ENCODE measurements around the gene XYLT2.

XYLT2 gene

DNA sequence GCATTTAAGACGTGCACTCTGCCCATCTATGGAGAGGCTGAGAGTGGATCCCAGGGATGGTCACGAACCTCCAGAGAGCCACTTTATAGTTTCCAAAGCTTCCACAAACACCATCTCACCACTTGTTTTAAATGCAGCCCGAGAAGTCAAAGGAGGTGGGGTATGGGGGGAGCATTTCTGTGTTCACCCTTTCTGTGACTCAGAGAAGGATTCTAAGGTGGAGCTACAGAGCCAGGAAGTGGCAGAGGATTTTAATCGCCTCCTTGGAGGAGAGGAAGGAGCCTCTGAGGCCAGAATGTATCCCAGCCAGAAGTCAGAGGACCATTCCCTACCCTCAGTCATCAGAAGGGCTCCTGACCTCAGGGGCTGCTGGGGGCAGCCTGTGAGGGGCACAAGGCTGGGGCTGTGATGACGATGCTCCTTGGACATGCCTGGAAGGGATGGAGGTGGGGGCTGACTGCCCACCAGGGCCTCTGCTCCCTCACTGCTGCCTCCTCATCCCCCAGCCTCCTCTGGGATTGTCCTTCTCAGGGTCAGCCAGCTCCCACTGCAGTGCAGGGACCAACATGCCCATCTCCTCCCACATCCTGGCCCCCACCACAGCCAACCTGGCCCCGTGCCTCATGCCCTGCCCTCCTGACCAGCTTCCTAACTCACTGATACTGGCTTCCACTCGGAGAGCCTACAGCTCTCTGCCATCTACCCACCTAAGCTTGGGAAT lies 2.8 kb downstream of the XYLT2 start:
- no peak for DNase-seq (ENCODE audit: low read depth)

DNA sequence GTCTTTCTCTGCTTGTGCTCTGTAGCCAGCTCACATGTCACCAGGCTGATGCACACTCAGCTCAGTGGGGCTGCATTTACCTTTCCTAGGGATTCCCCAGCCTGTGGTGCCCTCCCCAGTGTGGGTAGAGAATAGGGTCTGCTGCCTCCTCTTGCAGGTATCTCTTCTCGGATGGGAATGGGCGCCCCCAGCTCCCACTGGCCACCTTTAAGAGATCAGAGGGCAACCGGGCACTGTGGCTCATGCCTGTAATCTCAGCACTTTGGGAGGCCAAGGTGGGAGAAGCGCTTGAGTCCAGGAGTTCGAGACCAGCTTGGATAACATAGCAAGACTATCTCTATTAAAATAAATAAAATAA lies 3.3 kb downstream of the XYLT2 start:
- no peak for DNase-seq (ENCODE audit: low read depth)

DNA sequence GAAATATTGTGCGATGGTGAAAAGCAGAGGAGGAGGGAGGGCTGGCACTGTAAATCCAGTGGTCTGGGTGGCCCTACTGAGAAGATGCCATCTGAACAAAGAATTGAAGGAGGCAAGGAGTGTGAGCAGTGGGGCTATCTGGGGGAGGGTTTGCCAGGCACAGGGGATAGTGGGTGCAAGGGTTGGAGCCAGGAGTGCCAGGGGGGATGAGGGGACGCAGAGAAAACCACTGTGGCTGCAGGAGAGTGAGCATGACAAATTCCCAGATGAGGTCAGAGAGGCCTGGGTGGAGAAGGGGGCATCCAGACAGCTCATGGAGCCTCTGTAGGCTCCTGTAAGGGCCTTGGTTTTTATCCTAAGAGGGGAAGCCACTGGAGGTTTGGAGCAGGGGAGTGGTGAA lies 4.8 kb downstream of the XYLT2 start:
- DNase-seq (ENCODE audit: low read depth), result no peak

DNA sequence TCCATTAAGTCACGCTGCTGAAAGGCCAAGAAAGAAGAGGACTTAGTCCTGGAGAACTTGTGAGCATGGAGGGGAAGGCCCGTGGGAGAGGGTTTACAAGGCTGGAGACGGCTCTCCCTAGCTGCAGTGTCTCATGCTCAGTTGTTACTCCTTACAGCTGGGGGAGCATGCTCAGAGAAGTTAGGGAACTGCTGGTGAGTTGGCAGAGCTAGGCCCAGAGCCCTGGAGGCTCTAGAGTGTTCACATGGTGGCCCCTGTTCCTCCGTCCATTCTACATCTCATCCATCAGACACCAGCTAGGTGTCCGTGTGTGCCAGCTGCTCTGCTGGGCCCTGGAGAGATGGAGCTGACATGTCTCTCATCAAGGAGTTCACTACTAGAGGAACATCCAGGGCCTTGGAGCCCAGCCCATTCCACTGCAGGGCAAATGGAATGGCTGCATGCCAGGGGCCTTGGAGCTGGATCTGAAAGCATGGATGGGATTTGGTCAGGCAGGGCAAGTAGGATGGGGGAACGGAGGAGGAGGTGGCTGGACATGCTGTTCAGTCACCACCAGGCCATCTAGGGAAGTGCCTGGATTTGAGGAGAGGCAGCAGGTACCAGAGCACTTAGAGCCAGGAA lies 6.3 kb downstream of the XYLT2 start:
- DNase-seq (ENCODE audit: low read depth), result no peak

DNA sequence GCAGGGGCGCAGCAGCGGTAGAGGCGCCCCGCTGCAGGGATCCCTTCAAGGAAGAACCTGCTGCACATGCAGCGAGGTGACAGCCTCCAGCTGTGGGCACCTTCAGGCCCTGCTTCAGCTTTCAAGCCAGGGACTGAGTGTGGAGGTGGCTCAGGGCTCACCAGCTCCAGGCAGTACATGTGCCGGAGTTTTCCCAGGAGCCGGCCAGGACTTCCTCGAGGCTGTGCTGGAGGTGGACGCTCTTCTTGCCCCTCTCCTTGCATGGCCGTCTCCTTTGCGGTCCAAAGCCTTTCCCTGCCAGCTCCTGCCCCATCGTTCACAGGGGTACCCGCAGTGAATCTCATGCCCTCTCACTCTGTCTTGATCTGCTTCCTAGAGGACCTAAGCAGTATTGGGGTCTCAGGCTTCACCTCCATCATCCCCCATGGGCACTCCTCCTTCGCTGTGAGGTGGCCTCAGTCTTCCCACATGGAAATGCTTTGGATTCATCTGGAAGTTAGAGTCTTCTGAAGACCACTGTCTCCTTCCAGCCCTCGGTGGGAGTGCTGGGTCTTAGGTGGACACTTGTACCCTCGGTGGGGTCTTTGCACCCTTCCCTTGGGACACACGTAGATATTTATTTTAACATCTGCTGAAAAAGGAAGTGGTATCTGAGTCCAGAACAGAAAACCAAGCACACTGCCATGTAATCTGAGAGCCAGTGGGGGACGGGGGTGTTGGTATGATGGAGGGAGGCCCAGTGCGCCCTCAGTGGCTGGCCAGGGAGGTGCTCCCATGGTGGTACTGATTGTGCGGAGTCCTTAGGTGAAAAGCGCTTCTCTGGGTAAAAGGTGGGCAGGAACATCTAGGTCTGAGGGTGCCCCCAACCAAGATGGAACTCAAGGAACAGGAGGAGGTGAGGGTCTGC lies 7.0 kb downstream of the XYLT2 start:
- DNase-seq (ENCODE audit: low read depth), result no peak

DNA sequence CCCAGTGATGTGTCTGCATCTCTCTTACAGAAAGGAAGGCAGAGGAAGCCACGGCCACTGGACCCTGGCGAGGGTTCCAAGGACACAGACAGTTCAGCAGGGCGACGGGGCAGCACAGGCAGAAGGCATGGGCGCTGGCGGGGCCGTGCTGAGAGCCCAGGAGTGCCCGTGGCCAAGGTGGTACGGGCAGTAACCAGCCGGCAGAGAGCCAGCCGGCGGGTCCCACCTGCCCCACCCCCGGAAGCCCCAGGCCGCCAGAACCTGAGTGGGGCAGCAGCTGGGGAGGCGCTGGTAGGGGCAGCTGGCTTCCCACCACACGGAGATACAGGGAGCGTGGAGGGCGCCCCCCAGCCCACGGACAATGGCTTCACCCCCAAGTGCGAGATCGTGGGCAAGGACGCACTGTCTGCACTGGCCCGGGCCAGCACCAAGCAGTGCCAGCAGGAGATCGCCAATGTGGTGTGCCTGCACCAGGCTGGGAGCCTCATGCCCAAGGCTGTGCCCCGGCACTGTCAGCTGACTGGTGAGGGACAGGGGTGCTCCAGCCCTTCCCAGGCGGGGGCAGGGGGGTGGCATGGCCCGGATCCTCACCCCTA lies 7.8 kb downstream of the XYLT2 start:
- DNase-seq (ENCODE audit: low read depth), result no peak

DNA sequence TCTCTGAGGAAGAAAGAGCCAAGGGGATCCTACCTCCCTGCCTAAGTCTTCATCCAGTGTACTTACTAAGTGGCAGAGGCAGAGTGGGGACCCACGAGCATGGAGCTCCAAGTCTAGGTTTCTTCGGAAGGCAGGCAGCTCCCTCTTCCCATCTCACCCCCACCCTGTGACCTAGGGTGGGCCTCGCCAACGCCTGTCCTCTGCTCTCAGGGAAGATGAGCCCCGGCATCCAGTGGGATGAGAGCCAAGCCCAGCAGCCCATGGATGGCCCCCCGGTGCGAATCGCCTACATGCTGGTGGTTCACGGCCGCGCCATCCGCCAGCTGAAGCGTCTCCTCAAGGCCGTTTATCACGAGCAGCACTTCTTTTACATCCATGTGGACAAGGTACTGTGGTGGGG lies 8.3 kb downstream of the XYLT2 start:
- DNase-seq (ENCODE audit: low read depth), result no peak

DNA sequence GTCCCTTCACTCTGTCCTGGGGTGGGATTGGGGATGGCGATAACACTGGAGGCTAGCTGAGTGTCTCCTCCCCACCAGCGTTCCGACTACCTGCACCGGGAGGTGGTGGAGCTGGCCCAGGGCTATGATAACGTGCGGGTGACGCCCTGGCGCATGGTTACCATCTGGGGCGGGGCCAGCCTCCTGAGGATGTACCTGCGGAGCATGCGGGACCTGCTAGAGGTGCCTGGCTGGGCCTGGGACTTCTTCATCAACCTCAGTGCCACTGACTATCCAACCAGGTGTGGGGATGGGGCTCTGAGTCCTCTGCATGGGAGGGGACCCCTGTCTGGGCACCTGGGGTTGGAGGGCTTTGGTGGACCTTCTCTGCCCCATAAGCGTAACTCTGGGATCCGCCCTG lies 8.8 kb downstream of the XYLT2 start:
- DNase-seq (ENCODE audit: low read depth), result no peak

DNA sequence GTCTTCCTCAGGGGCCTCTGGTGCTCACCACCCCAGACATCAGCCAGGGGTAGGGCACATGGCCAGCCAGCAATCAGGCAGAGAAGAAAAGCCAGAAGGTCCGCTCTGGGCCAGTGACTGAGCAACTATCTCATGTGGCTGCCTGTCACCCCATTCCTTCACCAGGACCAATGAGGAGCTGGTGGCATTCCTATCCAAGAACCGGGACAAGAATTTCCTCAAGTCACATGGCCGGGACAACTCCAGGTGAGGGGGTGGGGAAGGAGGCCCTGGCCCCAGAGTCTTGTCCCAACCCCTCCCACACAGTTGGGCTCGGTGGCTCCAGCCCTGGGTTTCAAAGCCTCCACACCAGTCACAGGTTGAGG lies 9.4 kb downstream of the XYLT2 start:
- DNase-seq (ENCODE audit: low read depth), result no peak

DNA sequence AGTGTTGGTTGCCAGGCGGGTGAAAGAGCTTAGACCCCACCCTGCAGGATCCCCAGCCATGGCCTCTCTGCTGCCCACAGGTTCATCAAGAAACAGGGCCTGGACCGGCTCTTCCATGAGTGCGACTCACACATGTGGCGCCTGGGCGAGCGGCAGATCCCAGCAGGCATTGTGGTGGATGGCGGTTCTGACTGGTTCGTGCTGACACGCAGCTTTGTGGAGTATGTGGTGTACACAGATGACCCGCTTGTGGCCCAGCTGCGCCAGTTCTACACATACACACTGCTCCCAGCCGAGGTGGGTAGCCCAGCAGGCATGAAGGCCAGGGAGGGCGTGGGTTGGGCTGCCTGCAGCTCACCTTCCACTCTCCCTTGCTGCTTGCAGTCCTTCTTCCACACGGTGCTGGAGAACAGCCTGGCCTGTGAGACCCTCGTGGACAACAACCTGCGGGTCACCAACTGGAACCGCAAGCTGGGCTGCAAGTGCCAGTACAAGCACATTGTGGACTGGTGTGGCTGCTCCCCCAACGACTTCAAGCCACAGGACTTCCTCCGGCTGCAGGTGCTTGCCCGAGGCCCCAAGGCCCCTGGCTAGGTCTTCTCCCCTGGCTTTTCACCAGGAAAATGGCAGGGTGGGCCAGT lies 9.9 kb downstream of the XYLT2 start:
- no peak for DNase-seq (ENCODE audit: low read depth)

DNA sequence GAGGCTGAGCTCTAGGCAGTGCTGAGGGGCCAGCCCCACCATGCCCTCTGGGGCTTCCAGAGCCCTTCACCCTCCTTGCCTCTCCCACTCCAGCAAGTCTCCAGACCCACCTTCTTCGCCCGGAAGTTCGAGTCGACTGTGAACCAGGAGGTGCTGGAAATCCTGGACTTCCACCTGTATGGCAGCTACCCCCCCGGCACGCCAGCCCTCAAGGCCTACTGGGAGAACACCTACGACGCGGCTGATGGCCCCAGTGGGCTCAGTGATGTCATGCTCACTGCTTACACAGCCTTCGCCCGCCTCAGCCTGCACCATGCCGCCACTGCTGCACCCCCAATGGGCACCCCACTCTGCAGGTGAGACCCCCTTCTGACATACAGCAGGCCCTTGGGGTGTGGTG lies 10.5 kb downstream of the XYLT2 start:
- DNase-seq (ENCODE audit: low read depth), result no peak

DNA sequence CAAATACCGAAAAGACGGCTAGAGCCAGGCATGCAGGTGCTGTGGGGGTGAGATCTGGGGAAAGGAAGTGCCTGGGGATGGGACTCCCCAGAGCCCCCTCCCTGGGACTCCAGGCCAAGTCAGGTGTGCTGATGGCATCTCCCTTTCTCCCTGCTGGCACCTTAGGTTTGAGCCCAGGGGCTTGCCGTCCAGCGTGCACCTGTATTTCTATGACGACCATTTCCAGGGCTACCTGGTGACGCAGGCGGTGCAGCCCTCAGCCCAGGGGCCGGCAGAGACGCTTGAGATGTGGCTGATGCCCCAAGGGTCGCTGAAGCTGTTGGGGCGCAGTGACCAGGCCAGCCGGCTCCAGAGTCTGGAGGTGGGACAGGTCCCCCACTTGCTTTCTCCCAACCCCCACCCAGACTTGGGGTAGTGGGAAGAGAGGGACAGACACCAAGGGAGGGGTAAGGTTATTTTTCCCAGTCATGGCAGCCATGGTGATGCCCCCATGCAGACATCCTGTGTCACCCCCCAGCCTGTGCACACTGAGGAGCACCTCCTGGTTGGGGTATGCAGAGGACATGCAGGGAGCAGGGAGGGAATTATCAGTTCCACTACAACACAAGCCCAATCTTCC lies 11.1 kb downstream of the XYLT2 start:
- DNase-seq (ENCODE audit: low read depth), result no peak

DNA sequence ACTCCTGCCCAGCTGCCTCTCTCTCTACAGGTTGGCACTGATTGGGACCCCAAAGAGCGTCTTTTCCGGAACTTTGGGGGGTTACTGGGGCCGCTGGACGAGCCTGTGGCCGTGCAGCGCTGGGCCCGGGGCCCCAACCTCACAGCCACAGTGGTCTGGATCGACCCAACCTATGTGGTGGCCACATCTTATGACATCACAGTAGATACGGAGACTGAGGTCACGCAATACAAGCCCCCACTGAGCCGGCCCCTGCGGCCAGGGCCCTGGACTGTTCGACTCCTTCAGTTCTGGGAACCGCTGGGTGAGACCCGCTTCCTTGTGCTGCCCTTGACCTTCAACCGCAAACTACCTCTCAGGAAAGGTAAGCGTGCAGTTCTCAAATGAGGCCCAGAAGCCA lies 12.3 kb downstream of the XYLT2 start:
- no peak for DNase-seq (ENCODE audit: low read depth)

DNA sequence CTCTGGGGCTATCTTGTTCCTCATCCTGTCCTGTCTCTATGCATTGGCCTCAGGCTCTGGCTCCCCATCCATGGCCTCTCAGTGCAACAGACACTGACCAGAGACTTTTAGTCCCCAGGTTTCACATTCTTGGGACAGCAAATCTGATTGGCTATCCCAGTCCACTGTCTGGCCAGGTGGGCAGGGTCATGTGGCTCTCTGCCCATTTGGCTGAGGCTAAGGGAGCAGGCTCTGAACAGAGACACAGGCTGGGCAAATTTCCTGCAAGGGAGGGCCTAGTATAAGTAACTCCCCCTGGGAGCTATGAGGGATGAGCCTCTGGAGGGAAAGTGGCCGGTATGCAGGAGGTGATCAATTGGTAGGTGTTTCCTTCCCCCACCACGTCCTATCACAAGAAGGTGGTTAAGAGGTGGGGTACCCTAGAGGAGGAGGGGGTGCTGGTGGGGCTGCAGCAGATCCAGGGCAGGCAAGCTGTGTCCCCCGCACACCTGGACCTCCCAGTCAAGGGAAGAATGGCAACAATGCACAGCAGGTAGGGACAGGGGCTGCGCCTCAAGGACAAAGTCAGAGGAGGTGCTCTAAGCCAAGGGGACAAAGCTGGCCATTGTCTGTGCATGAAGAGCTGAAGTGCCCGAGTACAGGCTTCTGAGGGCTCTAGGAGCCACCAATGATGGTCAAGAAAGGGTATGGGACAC lies 13.2 kb downstream of the XYLT2 start:
- DNase-seq (ENCODE audit: low read depth), result no peak

DNA sequence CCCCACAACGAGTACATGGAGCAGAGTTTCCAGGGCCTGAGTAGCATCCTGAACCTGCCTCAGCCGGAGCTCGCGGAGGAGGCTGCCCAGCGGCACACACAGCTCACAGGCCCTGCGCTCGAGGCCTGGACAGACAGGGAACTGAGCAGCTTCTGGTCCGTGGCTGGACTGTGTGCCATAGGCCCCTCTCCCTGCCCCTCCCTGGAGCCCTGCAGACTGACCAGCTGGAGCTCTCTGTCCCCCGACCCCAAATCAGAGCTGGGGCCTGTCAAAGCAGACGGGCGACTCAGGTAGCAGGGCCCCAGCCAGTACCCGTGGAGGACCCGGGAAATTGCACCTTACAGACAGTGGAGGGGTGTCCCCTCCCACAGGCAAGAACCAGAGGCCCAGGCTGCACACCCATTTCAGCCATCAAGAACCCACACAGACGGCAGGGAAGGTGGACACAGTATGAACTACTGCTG lies 14.1 kb downstream of the XYLT2 start:
- no peak for DNase-seq (ENCODE audit: low read depth)

DNA sequence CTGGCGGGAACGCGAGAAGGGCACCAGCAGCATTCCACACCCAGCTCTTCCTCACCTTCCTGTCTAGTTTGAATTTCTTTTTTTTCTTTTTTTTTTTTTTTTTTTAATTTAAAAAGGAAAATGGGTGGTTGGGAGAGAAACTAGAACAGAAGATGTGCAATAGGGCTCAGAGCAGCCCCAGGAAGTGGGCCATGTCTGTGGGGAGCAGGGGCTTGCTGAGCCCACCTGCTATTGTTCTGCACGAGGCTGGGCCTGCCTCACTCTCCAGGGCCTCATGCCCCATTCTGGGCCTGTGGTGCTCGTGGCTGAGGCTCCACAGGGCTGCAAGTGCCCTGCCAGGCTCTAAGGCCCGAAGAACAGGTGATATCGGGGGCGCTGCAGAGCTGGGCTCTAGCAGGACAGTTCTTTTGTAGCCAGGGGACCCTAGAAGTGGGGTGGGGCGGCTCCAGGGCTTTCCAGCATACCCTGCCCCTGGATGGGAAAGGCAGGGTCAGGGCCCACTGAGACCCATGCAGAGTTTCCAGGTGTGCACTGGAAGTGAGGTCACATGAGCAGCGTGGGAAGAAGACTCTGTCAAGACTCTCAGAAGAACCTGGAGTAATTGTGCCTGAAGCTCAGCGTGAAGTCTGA lies 14.7 kb downstream of the XYLT2 start:
- DNase-seq (ENCODE audit: low read depth), result no peak

DNA sequence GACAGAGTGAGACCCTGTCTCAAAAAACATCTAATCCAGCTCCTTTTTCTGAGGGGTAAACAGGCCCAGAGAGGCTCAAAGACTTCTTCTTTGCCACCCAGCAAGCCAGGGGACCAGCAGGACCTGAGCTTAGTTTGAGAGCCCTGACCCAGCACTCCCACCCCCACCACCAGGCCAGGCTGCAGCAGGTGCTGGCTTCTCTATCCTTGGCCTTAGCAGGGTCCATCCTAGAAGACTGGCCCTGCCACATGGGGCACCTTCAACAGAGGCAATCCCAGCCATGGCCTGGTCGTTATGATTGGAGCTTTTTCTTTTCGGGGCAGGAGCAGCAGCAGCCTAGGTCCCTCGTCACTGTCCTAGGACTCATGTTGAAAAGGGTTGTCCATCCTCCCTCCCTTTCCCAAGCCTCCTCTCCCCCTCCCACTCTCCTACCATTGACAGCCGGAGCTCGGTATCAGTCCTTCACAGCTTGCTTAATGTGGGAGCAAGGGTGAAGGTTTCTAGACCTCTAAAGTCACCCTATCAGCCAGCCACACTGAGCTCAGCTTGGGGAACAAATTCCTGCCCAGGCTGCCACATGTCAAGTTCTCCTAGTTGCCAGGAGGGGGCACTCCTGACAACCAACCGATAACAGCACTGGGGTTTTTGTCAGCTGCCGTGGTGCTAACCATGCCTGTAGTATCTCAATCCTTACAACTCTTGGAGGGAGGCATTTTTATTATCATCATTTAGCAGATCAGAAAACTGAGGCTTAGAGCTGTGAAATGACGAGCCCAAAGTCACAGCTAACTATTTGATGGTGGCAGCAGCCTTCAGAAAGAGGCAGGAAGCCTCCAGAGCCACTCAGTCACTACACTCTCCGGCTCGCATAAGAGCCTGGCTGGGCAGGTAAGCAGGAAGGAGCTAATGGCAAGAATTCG lies 15.9 kb downstream of the XYLT2 start:
- DNase-seq (ENCODE audit: low read depth), result peak; percentile 74

DNA sequence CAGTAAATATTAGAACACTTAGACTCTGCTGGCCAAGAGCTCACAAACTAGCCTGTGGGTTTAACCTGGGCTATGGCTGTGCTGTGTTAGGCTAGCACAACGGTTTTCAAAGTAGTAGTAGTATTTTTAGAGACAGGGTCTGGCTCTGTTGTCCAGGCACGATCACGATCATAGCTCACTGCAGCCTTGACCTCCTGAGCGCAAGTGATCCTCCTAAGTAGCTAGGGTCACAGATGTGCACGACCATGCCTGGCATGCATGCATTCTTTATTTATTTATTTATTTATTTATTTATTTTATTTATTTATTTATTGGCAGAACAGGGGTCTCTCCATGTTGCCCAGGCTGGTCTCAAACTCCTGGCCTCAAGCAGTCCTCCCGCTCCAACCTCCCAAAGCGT lies 16.7 kb downstream of the XYLT2 start:
- no peak for DNase-seq (ENCODE audit: low read depth)

DNA sequence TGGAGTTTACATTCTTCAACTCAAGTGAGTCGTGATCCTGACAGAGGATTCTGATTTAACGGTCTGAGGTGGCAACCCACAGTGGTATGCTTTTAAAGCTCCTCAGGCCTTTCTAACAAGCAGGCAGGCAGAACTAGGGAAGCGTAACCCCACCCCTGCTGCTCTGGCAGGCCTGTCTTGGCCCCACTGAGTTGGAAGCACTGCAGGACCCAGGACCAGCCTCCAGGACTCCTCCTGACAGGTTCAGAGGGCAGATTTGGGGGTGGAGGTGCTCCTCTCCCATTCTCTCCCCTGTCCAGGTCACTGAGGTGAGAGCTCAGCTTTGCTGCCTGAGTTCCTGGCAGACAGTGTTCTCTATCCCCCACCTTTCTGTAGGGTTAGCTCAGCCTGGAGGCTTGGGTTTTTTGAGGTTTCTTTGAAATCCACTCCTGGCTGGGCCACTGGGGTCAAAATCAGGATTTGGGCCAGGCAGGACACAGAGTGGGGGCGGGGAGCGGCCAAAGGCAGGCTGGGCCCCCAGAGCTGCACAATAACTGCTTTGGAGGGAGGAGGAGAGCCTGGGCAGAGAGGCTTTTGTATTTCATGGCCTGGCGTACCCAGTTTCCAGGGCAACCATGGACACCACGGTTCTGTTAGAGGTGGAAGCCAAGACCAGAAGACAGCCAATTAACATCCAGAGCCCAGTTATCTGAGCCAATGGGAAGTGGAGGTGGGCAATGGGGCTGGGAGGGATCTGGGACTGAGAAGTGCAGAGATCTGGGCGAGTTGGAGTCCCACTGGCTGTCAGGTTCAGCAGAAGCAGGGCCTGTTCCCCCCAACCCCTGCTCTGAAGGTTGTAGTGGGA lies 17.5 kb downstream of the XYLT2 start:
- DNase-seq (ENCODE audit: low read depth), result peak; percentile 69
